Measurements from ENCODE around the gene SLC9A9.

Gene SLC9A9

GRCh38 chr3:143637133-143637532 is 211.1 kb downstream of the SLC9A9 start:
- H3K9me3 ChIP-seq (ENCODE audit: control insufficient read depth in 1 of 2, low read length in 2 of 2): peaks cover 2 to 5% of the 10 kb centered on the region in 2 donors
- no peaks in the 10 kb centered on the region for H3K27me3 ChIP-seq (ENCODE audit: low read depth, low read length)
- H3K4me3 ChIP-seq (ENCODE audit: low read depth in 1 of 2, low read length in 2 of 2): no peak overlapping the region
- H3K4me1 ChIP-seq (ENCODE audit: control insufficient read depth in 1 of 2, insufficient read depth in 2 of 2, low read length in 2 of 2): peaks cover 0 to 5% of the 10 kb centered on the region in 2 donors
- H3K27ac ChIP-seq (ENCODE audit: low read length): no peak overlapping the region
- H3K36me3 ChIP-seq (ENCODE audit: control insufficient read depth in 1 of 2, insufficient read depth in 2 of 2, low read length in 2 of 2): no peaks in the 10 kb centered on the region

GRCh38 chr3:143634991-143635390 is 213.3 kb downstream of the SLC9A9 start:
- Histone ChIP-seq H3K27me3 (ENCODE audit: low read depth, low read length) (no peaks in the 10 kb centered on the region), H3K4me1 (ENCODE audit: control insufficient read depth in 1 of 2, insufficient read depth in 2 of 2, low read length in 2 of 2) (peaks cover 0 to 5% of the 10 kb centered on the region in 2 donors), H3K27ac (ENCODE audit: low read length) (no peak overlapping the region), H3K36me3 (ENCODE audit: control insufficient read depth in 1 of 2, insufficient read depth in 2 of 2, low read length in 2 of 2) (no peaks in the 10 kb centered on the region), H3K4me3 (ENCODE audit: low read depth in 1 of 2, low read length in 2 of 2) (no peak overlapping the region), H3K9me3 (ENCODE audit: control insufficient read depth in 1 of 2, low read length in 2 of 2) (peaks cover 2 to 5% of the 10 kb centered on the region in 2 donors)

- Histone ChIP-seq H3K9me3 (ENCODE audit: control insufficient read depth in 1 of 2, low read length in 2 of 2) (peaks cover 2 to 5% of the 10 kb centered on the region in 2 donors), H3K4me1 (ENCODE audit: control insufficient read depth in 1 of 2, insufficient read depth in 2 of 2, low read length in 2 of 2) (peaks cover 0 to 5% of the 10 kb centered on the region in 2 donors), H3K4me3 (ENCODE audit: low read depth in 1 of 2, low read length in 2 of 2) (no peak overlapping the region), H3K27me3 (ENCODE audit: low read depth, low read length) (no peaks in the 10 kb centered on the region), H3K27ac (ENCODE audit: low read length) (no peak overlapping the region), H3K36me3 (ENCODE audit: control insufficient read depth in 1 of 2, insufficient read depth in 2 of 2, low read length in 2 of 2) (no peaks in the 10 kb centered on the region)
These were observed 213.8 kb downstream of the SLC9A9 start for GRCh38 chr3:143634427-143634826.

GRCh38 chr3:143633816-143634215 is 214.5 kb downstream of the SLC9A9 start:
- Histone ChIP-seq H3K4me3 (ENCODE audit: low read depth in 1 of 2, low read length in 2 of 2) (no peak overlapping the region), H3K27ac (ENCODE audit: low read length) (no peak overlapping the region), H3K36me3 (ENCODE audit: control insufficient read depth in 1 of 2, insufficient read depth in 2 of 2, low read length in 2 of 2) (no peaks in the 10 kb centered on the region), H3K9me3 (ENCODE audit: control insufficient read depth in 1 of 2, low read length in 2 of 2) (peaks cover 2 to 5% of the 10 kb centered on the region in 2 donors), H3K4me1 (ENCODE audit: control insufficient read depth in 1 of 2, insufficient read depth in 2 of 2, low read length in 2 of 2) (peaks cover 0 to 5% of the 10 kb centered on the region in 2 donors), H3K27me3 (ENCODE audit: low read depth, low read length) (no peaks in the 10 kb centered on the region)

- Histone ChIP-seq H3K27me3 (ENCODE audit: low read depth, low read length) (no peaks in the 10 kb centered on the region), H3K9me3 (ENCODE audit: control insufficient read depth in 1 of 2, low read length in 2 of 2) (no peaks in the 10 kb centered on the region), H3K36me3 (ENCODE audit: control insufficient read depth in 1 of 2, insufficient read depth in 2 of 2, low read length in 2 of 2) (no peaks in the 10 kb centered on the region), H3K4me1 (ENCODE audit: control insufficient read depth in 1 of 2, insufficient read depth in 2 of 2, low read length in 2 of 2) (no peaks in the 10 kb centered on the region), H3K4me3 (ENCODE audit: low read depth in 1 of 2, low read length in 2 of 2) (no peak overlapping the region), H3K27ac (ENCODE audit: low read length) (no peak overlapping the region)
These were observed 218.5 kb downstream of the SLC9A9 start for GRCh38 chr3:143629726-143630125.

GRCh38 chr3:143628971-143629370 is 219.3 kb downstream of the SLC9A9 start:
- Histone ChIP-seq H3K27me3 (ENCODE audit: low read depth, low read length) (no peaks in the 10 kb centered on the region), H3K4me3 (ENCODE audit: low read depth in 1 of 2, low read length in 2 of 2) (no peak overlapping the region), H3K27ac (ENCODE audit: low read length) (no peak overlapping the region), H3K9me3 (ENCODE audit: control insufficient read depth in 1 of 2, low read length in 2 of 2) (no peaks in the 10 kb centered on the region), H3K36me3 (ENCODE audit: control insufficient read depth in 1 of 2, insufficient read depth in 2 of 2, low read length in 2 of 2) (no peaks in the 10 kb centered on the region), H3K4me1 (ENCODE audit: control insufficient read depth in 1 of 2, insufficient read depth in 2 of 2, low read length in 2 of 2) (no peaks in the 10 kb centered on the region)

- no peaks in the 10 kb centered on the region for H3K4me1 ChIP-seq (ENCODE audit: control insufficient read depth in 1 of 2, insufficient read depth in 2 of 2, low read length in 2 of 2)
- H3K9me3 ChIP-seq (ENCODE audit: control insufficient read depth in 1 of 2, low read length in 2 of 2): no peaks in the 10 kb centered on the region
- no peak overlapping the region for H3K4me3 ChIP-seq (ENCODE audit: low read depth in 1 of 2, low read length in 2 of 2)
- H3K27me3 ChIP-seq (ENCODE audit: low read depth, low read length): no peaks in the 10 kb centered on the region
- H3K36me3 ChIP-seq (ENCODE audit: control insufficient read depth in 1 of 2, insufficient read depth in 2 of 2, low read length in 2 of 2): no peaks in the 10 kb centered on the region
- no peak overlapping the region for H3K27ac ChIP-seq (ENCODE audit: low read length)
These were observed 220.9 kb downstream of the SLC9A9 start for GRCh38 chr3:143627336-143627735.

GRCh38 chr3:143619231-143619630 is 229.0 kb downstream of the SLC9A9 start:
- Histone ChIP-seq H3K9me3 (ENCODE audit: control insufficient read depth in 1 of 2, low read length in 2 of 2) (no peaks in the 10 kb centered on the region), H3K27me3 (ENCODE audit: low read depth, low read length) (no peaks in the 10 kb centered on the region), H3K4me1 (ENCODE audit: control insufficient read depth in 1 of 2, insufficient read depth in 2 of 2, low read length in 2 of 2) (no peaks in the 10 kb centered on the region), H3K27ac (ENCODE audit: low read length) (no peak overlapping the region), H3K36me3 (ENCODE audit: control insufficient read depth in 1 of 2, insufficient read depth in 2 of 2, low read length in 2 of 2) (no peaks in the 10 kb centered on the region), H3K4me3 (ENCODE audit: low read depth in 1 of 2, low read length in 2 of 2) (no peak overlapping the region)

GRCh38 chr3:143617050-143617449 is 231.2 kb downstream of the SLC9A9 start:
- Histone ChIP-seq H3K4me3 (ENCODE audit: low read depth in 1 of 2, low read length in 2 of 2) (no peak overlapping the region), H3K27ac (ENCODE audit: low read length) (no peak overlapping the region)

GRCh38 chr3:143613226-143613625 is 235.0 kb downstream of the SLC9A9 start:
- H3K27me3 ChIP-seq (ENCODE audit: low read depth, low read length): no peaks in the 10 kb centered on the region
- no peaks in the 10 kb centered on the region for H3K9me3 ChIP-seq (ENCODE audit: control insufficient read depth in 1 of 2, low read length in 2 of 2)
- no peak overlapping the region for H3K4me3 ChIP-seq (ENCODE audit: low read depth in 1 of 2, low read length in 2 of 2)
- no peaks in the 10 kb centered on the region for H3K36me3 ChIP-seq (ENCODE audit: control insufficient read depth in 1 of 2, insufficient read depth in 2 of 2, low read length in 2 of 2)
- no peaks in the 10 kb centered on the region for H3K4me1 ChIP-seq (ENCODE audit: control insufficient read depth in 1 of 2, insufficient read depth in 2 of 2, low read length in 2 of 2)
- H3K27ac ChIP-seq (ENCODE audit: low read length): no peak overlapping the region

More at GRCh38 chr3:143617050-143617449, 231.2 kb downstream of the SLC9A9 start:
- no peaks in the 10 kb centered on the region for H3K27me3 ChIP-seq (ENCODE audit: low read depth, low read length)
- no peaks in the 10 kb centered on the region for H3K4me1 ChIP-seq (ENCODE audit: control insufficient read depth in 1 of 2, insufficient read depth in 2 of 2, low read length in 2 of 2)
- no peaks in the 10 kb centered on the region for H3K9me3 ChIP-seq (ENCODE audit: control insufficient read depth in 1 of 2, low read length in 2 of 2)
- H3K36me3 ChIP-seq (ENCODE audit: control insufficient read depth in 1 of 2, insufficient read depth in 2 of 2, low read length in 2 of 2): no peaks in the 10 kb centered on the region

- Histone ChIP-seq H3K4me3 (ENCODE audit: low read depth in 1 of 2, low read length in 2 of 2) (no peak overlapping the region), H3K27me3 (ENCODE audit: low read depth, low read length) (no peaks in the 10 kb centered on the region), H3K27ac (ENCODE audit: low read length) (no peak overlapping the region), H3K4me1 (ENCODE audit: control insufficient read depth in 1 of 2, insufficient read depth in 2 of 2, low read length in 2 of 2) (no peaks in the 10 kb centered on the region), H3K9me3 (ENCODE audit: control insufficient read depth in 1 of 2, low read length in 2 of 2) (no peaks in the 10 kb centered on the region), H3K36me3 (ENCODE audit: control insufficient read depth in 1 of 2, insufficient read depth in 2 of 2, low read length in 2 of 2) (no peaks in the 10 kb centered on the region)
These were observed 235.7 kb downstream of the SLC9A9 start for GRCh38 chr3:143612541-143612940.

GRCh38 chr3:143608966-143609365 is 239.3 kb downstream of the SLC9A9 start:
- Histone ChIP-seq H3K4me3 (ENCODE audit: low read depth in 1 of 2, low read length in 2 of 2) (no peak overlapping the region), H3K36me3 (ENCODE audit: control insufficient read depth in 1 of 2, insufficient read depth in 2 of 2, low read length in 2 of 2) (no peaks in the 10 kb centered on the region), H3K27ac (ENCODE audit: low read length) (no peak overlapping the region), H3K4me1 (ENCODE audit: control insufficient read depth in 1 of 2, insufficient read depth in 2 of 2, low read length in 2 of 2) (no peaks in the 10 kb centered on the region), H3K27me3 (ENCODE audit: low read depth, low read length) (no peaks in the 10 kb centered on the region), H3K9me3 (ENCODE audit: control insufficient read depth in 1 of 2, low read length in 2 of 2) (no peaks in the 10 kb centered on the region)
